DOHH2 (cell line): Measurements from ENCODE around the gene FBN1.

ENCODE experiments used
- CTCF ChIP-seq: fragments of 200-600 bp; sonication (generic); IDR thresholded peaks from one replicate; pipeline ENCODE4 v1.5.1; 2014; ENCODE audit warnings: antibody characterized with exemption, mild to moderate bottlenecking, low read depth, low read length; ENCODE audit not compliant: poor library complexity, severe bottlenecking
- EZH2phosphoT487 ChIP-seq: fragments of 200-600 bp; sonication (generic); IDR thresholded peaks from 2 replicates; pipeline ENCODE4 v1.6.1; 2017; ENCODE audit warnings: borderline replicate concordance, mild to moderate bottlenecking, antibody characterized with exemption, low read length, moderate library complexity, mixed read lengths

GRCh38 chr15:48609486-48609885 lies 36.0 kb downstream of the FBN1 start:
- TF ChIP-seq CTCF (no peak), EZH2phosphoT487 (no peak)
